Natural killer cell (primary cell): ENCODE measurements around the gene OPN3. TPM values are rescaled to one million over a fixed set of nuclear protein-coding genes. Genes with fewer than 3 reads are reported as not detected.

ENCODE experiments used
- ATAC-seq, 3 donors: fragments of 150-1000 bp in 2 of 3; fragments of 200-7000 bp in 1 of 3; cut with Tn5 transposase; 1 replicate in 1 of 3; 2 replicates in 2 of 3; pipeline ENCODE4 v1.10.0; 2021; ENCODE audit warnings: mild to moderate bottlenecking in 2 of 3, moderate library complexity in 2 of 3
- DNase-seq, 2 donors: peaks; one replicate each; pipeline versions ENCODE4 v3.0.0 to v3.0.0-alpha.2; 2013 to 2021; ENCODE audit warnings: mixed read lengths in 1 of 2
- H3K27ac ChIP-seq: one replicate; pipeline ENCODE4 v1.5.1; 2013; ENCODE audit warnings: mild to moderate bottlenecking, low read length
- H3K27me3 ChIP-seq: one replicate; pipeline ENCODE4 v1.6.1; 2013; ENCODE audit warnings: low read length; ENCODE audit not compliant: control insufficient read depth, insufficient read depth
- H3K36me3 ChIP-seq: one replicate; pipeline ENCODE4 v1.6.1; 2013; ENCODE audit warnings: low read length; ENCODE audit not compliant: control insufficient read depth, insufficient read depth
- H3K4me1 ChIP-seq: one replicate; pipeline ENCODE4 v1.6.1; 2013; ENCODE audit warnings: low read length; ENCODE audit not compliant: control insufficient read depth, insufficient read depth
- H3K4me3 ChIP-seq: one replicate; pipeline ENCODE4 v1.5.1; 2013; ENCODE audit warnings: low read length
- H3K9me3 ChIP-seq: one replicate; pipeline ENCODE4 v1.6.1; 2013; ENCODE audit warnings: low read length; ENCODE audit not compliant: control insufficient read depth, insufficient read depth
- H3K27ac Mint-ChIP-seq, 2 donors: one replicate each; pipeline ENCODE4 v1.8.0; 2022; ENCODE audit warnings: mild to moderate bottlenecking in 2 of 2, mixed read lengths in 2 of 2, moderate library complexity in 1 of 2
- H3K27me3 Mint-ChIP-seq, 2 donors: one replicate each; pipeline ENCODE4 v1.8.0; 2022; ENCODE audit warnings: low read depth in 2 of 2, mixed read lengths in 2 of 2
- H3K36me3 Mint-ChIP-seq: one replicate; pipeline ENCODE4 v1.8.0; 2022; ENCODE audit warnings: mixed read lengths
- H3K4me1 Mint-ChIP-seq, 2 donors: one replicate each; pipeline ENCODE4 v1.8.0; 2022; ENCODE audit warnings: mixed read lengths in 2 of 2
- H3K4me3 Mint-ChIP-seq: one replicate; pipeline ENCODE4 v1.8.0; 2022; ENCODE audit warnings: mild to moderate bottlenecking, moderate library complexity, mixed read lengths
- H3K9me3 Mint-ChIP-seq, 2 donors: one replicate each; pipeline ENCODE4 v1.8.0; 2022; ENCODE audit warnings: mixed read lengths in 2 of 2
- CTCF ChIP-seq: fragments of 200-600 bp; IDR thresholded peaks from one replicate; pipeline ENCODE4 v1.8.0; 2022; ENCODE audit warnings: antibody characterized with exemption
- WGBS: methylation state at CpG from one replicate; pipeline ENCODE4 v1.1.7; 2013; ENCODE audit warnings: missing lambda C conversion rate; ENCODE audit not compliant: insufficient coverage; 5-methylcytosine and 5-hydroxymethylcytosine counted together
- intact Hi-C: fragments of 100-400 bp; cut with micrococcal nuclease; formaldehyde crosslinking; loops from one replicate; pipeline ENCODE4 v1.14.2; 2022
- total RNA-seq, 4 donors: library from RNA; stranded (reverse); fragments of 120-200 nt in 1 of 4; gene quantifications; one replicate each; pipeline versions ENCODE4 v1.2.3 to v1.2.4, GENCODE V29; 2013 to 2022

Gene OPN3
- total RNA-seq, 3 donors from 2014 or later (not counting 1 experiment from before 2014, with no cell fraction given), result 3.9 to 5.1 (median 4.1) TPM

- H3K27ac Mint-ChIP-seq, result no peak overlapping the region
- Histone ChIP-seq H3K27me3 (no peaks in the 10 kb centered on the region), H3K4me3 (no peak overlapping the region), H3K9me3 (no peaks in the 10 kb centered on the region), H3K36me3 (peaks cover 3% of the 10 kb centered on the region), H3K4me1 (no peaks in the 10 kb centered on the region), H3K27ac (no peak overlapping the region)
- DNase-seq (no peak), ATAC-seq (no peak)
- H3K9me3 Mint-ChIP-seq, result no peaks in the 10 kb centered on the region
- intact Hi-C loops, result no loop called here
- 86% methylated on average over 7 of the region's 7 CpGs for WGBS
- no peaks in the 10 kb centered on the region for H3K36me3 Mint-ChIP-seq
- no peaks in the 10 kb centered on the region for H3K4me1 Mint-ChIP-seq
- H3K4me3 Mint-ChIP-seq, result no peak overlapping the region
- no peak for TF ChIP-seq CTCF
- no peaks in the 10 kb centered on the region for H3K27me3 Mint-ChIP-seq
Measured at GRCh38 chr1:241589521-241589920, 50.6 kb downstream of the OPN3 start.

- ATAC-seq (no peak), DNase-seq (no peak)
- WGBS, result 91% methylated on average over 14 of the region's 14 CpGs
- Histone ChIP-seq H3K27ac (no peak overlapping the region), H3K27me3 (no peaks in the 10 kb centered on the region), H3K36me3 (no peaks in the 10 kb centered on the region), H3K4me3 (no peak overlapping the region), H3K9me3 (no peaks in the 10 kb centered on the region), H3K4me1 (no peaks in the 10 kb centered on the region)
- Mint-ChIP-seq H3K4me1 (no peaks in the 10 kb centered on the region), H3K9me3 (no peaks in the 10 kb centered on the region), H3K27me3 (no peaks in the 10 kb centered on the region), H3K27ac (no peak overlapping the region), H3K36me3 (no peaks in the 10 kb centered on the region), H3K4me3 (no peak overlapping the region)
- TF ChIP-seq CTCF, result no peak
- intact Hi-C loops, result no loop called here
Measured at GRCh38 chr1:241586905-241587512, 53.2 kb downstream of the OPN3 start.

- Mint-ChIP-seq H3K4me3 (no peak overlapping the region), H3K4me1 (no peaks in the 10 kb centered on the region), H3K27ac (no peak overlapping the region), H3K27me3 (peaks cover 0 to 8% of the 10 kb centered on the region in 2 donors), H3K36me3 (no peaks in the 10 kb centered on the region), H3K9me3 (no peaks in the 10 kb centered on the region)
- H3K4me1 ChIP-seq, result no peaks in the 10 kb centered on the region
- no peak overlapping the region for H3K4me3 ChIP-seq
- intact Hi-C loops, result no loop called here
- no peaks in the 10 kb centered on the region for H3K36me3 ChIP-seq
- no peak for ATAC-seq
- WGBS, result 95% methylated on average over 1 of the region's 1 CpG
- no peak overlapping the region for H3K27ac ChIP-seq
- H3K27me3 ChIP-seq, result peaks cover 2% of the 10 kb centered on the region
- no peak for TF ChIP-seq CTCF
- H3K9me3 ChIP-seq, result no peaks in the 10 kb centered on the region
- DNase-seq, result no peak
Measured at GRCh38 chr1:241582921-241583321, 57.2 kb downstream of the OPN3 start.

GRCh38 chr1:241579434-241579833 lies 60.7 kb downstream of the OPN3 start:
- no peak for TF ChIP-seq CTCF
- DNase-seq, result no peak
- Mint-ChIP-seq H3K4me1 (no peaks in the 10 kb centered on the region), H3K4me3 (no peak overlapping the region), H3K27ac (no peak overlapping the region), H3K27me3 (peaks cover 13 to 24% of the 10 kb centered on the region in 2 donors), H3K9me3 (peaks cover 8 to 10% of the 10 kb centered on the region in 2 donors), H3K36me3 (peaks cover 22% of the 10 kb centered on the region)
- ATAC-seq, result no peak
- 81% methylated on average over 4 of the region's 4 CpGs for WGBS
- H3K4me1 ChIP-seq, result no peaks in the 10 kb centered on the region
- H3K27ac ChIP-seq, result no peak overlapping the region
- peaks cover 2% of the 10 kb centered on the region for H3K27me3 ChIP-seq
- H3K9me3 ChIP-seq, result no peaks in the 10 kb centered on the region
- intact Hi-C loops, result no loop called here
- H3K36me3 ChIP-seq, result no peaks in the 10 kb centered on the region
- H3K4me3 ChIP-seq, result no peak overlapping the region
